PC-3 (cell line): ENCODE results near the gene AP5Z1. TPM values are rescaled to one million over a fixed set of nuclear protein-coding genes. Genes with fewer than 3 reads are reported as not detected.

ENCODE experiments used
- ATAC-seq: fragments of 200-7000 bp; cut with Tn5 transposase; 2 replicates; pipeline ENCODE4 v1.9.1; 2020; ENCODE audit warnings: mild to moderate bottlenecking, moderate library complexity
- BruUV-seq: library from RNA; stranded (reverse); fragments of 400-500 nt; replicated peaks from 2 replicates; lab custom pipeline; 2021; lab: Mats Ljungman, UMichigan
- CTCF ChIA-PET: fragments of 300-600 bp; sonication (Branson Sonifier 250); formaldehyde crosslinking; loops from one replicate; lab custom pipeline; 2022; ENCODE audit warnings: antibody characterized with exemption; lab: Charles Lee
- POLR2A ChIA-PET: fragments of 300-600 bp; sonication (Branson Sonifier 250); formaldehyde crosslinking; loops from one replicate; lab custom pipeline; 2022; ENCODE audit warnings: antibody characterized with exemption; ENCODE audit not compliant: unreplicated experiment; lab: Charles Lee
- DNase-seq: peaks from one replicate; pipeline ENCODE4 v3.0.0-alpha.2; 2015
- H2AFZ ChIP-seq: fragments of 300-600 bp; sonication (generic); 2 replicates; pipeline ENCODE4 v1.6.0; 2016; ENCODE audit warnings: antibody characterized with exemption, low read length
- H3F3A ChIP-seq: fragments of 300-600 bp; sonication (generic); one replicate; pipeline ENCODE4 v1.6.0; 2017; ENCODE audit warnings: antibody characterized with exemption, low read length, control low read depth, mild to moderate bottlenecking; ENCODE audit not compliant: unreplicated experiment
- H3K27ac ChIP-seq: fragments of 300-600 bp; sonication (generic); 2 replicates; pipeline ENCODE4 v1.5.1; 2016; ENCODE audit warnings: mild to moderate bottlenecking, low read length
- H3K27me3 ChIP-seq: fragments of 300-600 bp; sonication (generic); 2 replicates; pipeline ENCODE4 v1.6.1; 2016; ENCODE audit warnings: low read length, mixed read lengths
- H3K36me3 ChIP-seq: fragments of 300-600 bp; sonication (generic); 2 replicates; pipeline ENCODE4 v1.6.1; 2016; ENCODE audit warnings: low read depth, mixed run types, low read length, mixed read lengths
- H3K4me1 ChIP-seq: fragments of 300-600 bp; sonication (generic); 2 replicates; pipeline ENCODE4 v1.5.1; 2016; ENCODE audit warnings: low read length; ENCODE audit not compliant: insufficient read depth
- H3K4me2 ChIP-seq: fragments of 300-600 bp; sonication (generic); 2 replicates; pipeline ENCODE4 v1.6.0; 2016; ENCODE audit warnings: low read length
- H3K4me3 ChIP-seq: fragments of 300-600 bp; sonication (generic); 2 replicates; pipeline ENCODE4 v1.5.1; 2016; ENCODE audit warnings: mild to moderate bottlenecking, low read length, mixed read lengths
- H3K79me2 ChIP-seq: fragments of 300-600 bp; sonication (generic); 2 replicates; pipeline ENCODE4 v1.6.1; 2017; ENCODE audit warnings: low read length, mixed read lengths
- H3K9ac ChIP-seq: fragments of 300-600 bp; sonication (generic); 2 replicates; pipeline ENCODE4 v1.6.0; 2016; ENCODE audit warnings: mild to moderate bottlenecking, low read length
- H3K9me2 ChIP-seq: fragments of 300-600 bp; sonication (generic); replicated peaks from 2 replicates; pipeline ENCODE4 v1.6.1; 2016; ENCODE audit warnings: mixed run types, low read length, mixed read lengths
- H3K9me3 ChIP-seq: fragments of 300-600 bp; sonication (generic); 2 replicates; pipeline ENCODE4 v1.6.1; 2016; ENCODE audit warnings: low read length, mixed read lengths
- H4K20me1 ChIP-seq: fragments of 300-600 bp; sonication (generic); 2 replicates; pipeline ENCODE4 v1.6.1; 2016; ENCODE audit warnings: low read length, mixed read lengths
- CTCF ChIP-seq: fragments of 300-600 bp; sonication (generic); conservative IDR thresholded peaks from 2 replicates; pipeline ENCODE4 v1.5.1; 2017; ENCODE audit warnings: antibody characterized with exemption, low read depth, mild to moderate bottlenecking, low read length
- EZH2 ChIP-seq: fragments of 300-600 bp; sonication (generic); IDR thresholded peaks from one replicate; pipeline ENCODE4 v1.6.1; 2017; ENCODE audit warnings: antibody characterized with exemption, mild to moderate bottlenecking, low read length; ENCODE audit not compliant: unreplicated experiment
- EZH2phosphoT487 ChIP-seq: fragments of 300-600 bp; sonication (generic); IDR thresholded peaks from 2 replicates; pipeline ENCODE4 v1.6.1; 2018; ENCODE audit warnings: mild to moderate bottlenecking, antibody characterized with exemption, low read length, borderline replicate concordance
- intact Hi-C: fragments of 100-400 bp; cut with micrococcal nuclease; formaldehyde crosslinking; loops from 2 replicates; pipeline ENCODE4 v1.9.0; 2023
- microRNA-seq: library from miRNA; unstranded; fragments of <30 nt; microRNA quantifications from one replicate; pipeline ENCODE4 v1.1.0, GENCODE V29; 2020; ENCODE audit not compliant: unreplicated experiment
- total RNA-seq: library from RNA; depleted of rRNA; stranded (reverse); fragments of >200 nt; gene quantifications from 2 replicates; pipeline ENCODE4 v1.2.3, GENCODE V29; 2014; rRNA removed

AP5Z1 gene
- total RNA-seq, 1 experiment from 2014 or later = 36.6 TPM

DNA sequence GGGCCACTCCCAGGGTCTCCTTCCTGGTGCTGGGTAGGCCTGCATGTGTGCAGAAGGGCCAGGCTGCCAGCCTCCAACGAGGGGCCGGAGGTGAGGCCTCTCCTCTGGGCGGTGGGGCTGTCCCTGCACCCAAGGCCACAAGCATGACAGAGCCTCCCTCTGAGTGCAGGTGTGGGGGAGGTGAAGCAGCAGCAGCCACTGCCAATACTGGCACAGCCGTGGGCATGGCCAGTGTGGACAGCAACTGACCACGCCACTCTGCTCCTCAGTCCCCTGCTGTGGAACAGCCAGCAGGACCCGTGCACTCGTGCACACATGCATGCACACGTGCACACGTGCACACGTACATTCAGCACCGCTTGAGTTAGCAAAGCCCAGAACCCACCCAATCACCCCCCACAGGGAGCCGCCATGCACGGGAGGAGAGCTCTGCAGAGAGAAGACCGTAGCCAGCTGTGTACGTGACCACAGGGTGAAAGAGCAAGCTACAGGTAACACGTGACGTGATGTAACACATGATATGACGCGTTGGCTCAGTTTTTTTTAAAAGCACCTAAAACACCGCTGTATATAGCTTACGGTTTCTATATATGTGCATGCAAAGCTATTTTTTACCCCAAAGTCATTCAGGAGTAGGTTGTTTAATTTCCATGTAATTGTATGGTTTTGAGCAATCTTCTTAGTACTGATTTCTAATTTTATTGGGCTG, 63.4 kb downstream of the AP5Z1 start:
- Histone ChIP-seq H3K9me3 (no peaks in the 10 kb centered on the region), H3F3A (no peaks in the 10 kb centered on the region), H3K9me2 (no peaks in the 10 kb centered on the region), H2AFZ (no peak overlapping the region), H3K4me3 (no peak overlapping the region), H3K4me1 (no peaks in the 10 kb centered on the region), H3K9ac (no peak overlapping the region), H3K27ac (no peak overlapping the region), H3K27me3 (no peaks in the 10 kb centered on the region), H4K20me1 (no peaks in the 10 kb centered on the region), H3K79me2 (no peaks in the 10 kb centered on the region), H3K4me2 (no peak overlapping the region), H3K36me3 (no peaks in the 10 kb centered on the region)
- ChIA-PET POLR2A (no interaction called here), CTCF (no interaction called here)
- BruUV-seq = no TSS peak
- TF ChIP-seq CTCF (no peak), EZH2 (no peak), EZH2phosphoT487 (no peak)
- ATAC-seq (no peak), DNase-seq (no peak)
- intact Hi-C loops = no loop called here

- no TSS peak for BruUV-seq
- intact Hi-C loops = no loop called here
- no peak for TF ChIP-seq EZH2
- TF ChIP-seq EZH2phosphoT487 = no peak
- no peak for TF ChIP-seq CTCF
- no peaks in the 10 kb centered on the region for H3K4me1 ChIP-seq
- no peaks in the 10 kb centered on the region for H3K79me2 ChIP-seq
- no peak overlapping the region for H3K4me2 ChIP-seq
- ATAC-seq (no peak), DNase-seq (no peak)
- no peaks in the 10 kb centered on the region for H3K9me3 ChIP-seq
- no peaks in the 10 kb centered on the region for H3F3A ChIP-seq
- H3K4me3 ChIP-seq = no peak overlapping the region
- no peaks in the 10 kb centered on the region for H3K36me3 ChIP-seq
- H3K9ac ChIP-seq = no peak overlapping the region
- ChIA-PET CTCF (no interaction called here), POLR2A (no interaction called here)
- no peaks in the 10 kb centered on the region for H3K27me3 ChIP-seq
- no peak overlapping the region for H3K27ac ChIP-seq
- H4K20me1 ChIP-seq = no peaks in the 10 kb centered on the region
- H2AFZ ChIP-seq = no peak overlapping the region
- no peaks in the 10 kb centered on the region for H3K9me2 ChIP-seq
Measured at GRCh38 chr7:4840079-4840501, 64.7 kb downstream of the AP5Z1 start.

Small RNAs within 50 kb of the gene (microRNA-seq; reads per million reads assigned to microRNA genes)
- gene MIR4656 = not detected

Other genes with a start within 250 kb of the AP5Z1 start
- 13.2 and 22.8 TPM in 2 replicates for gene FOXK1, start 93.3 kb upstream of the AP5Z1 start, total RNA-seq
- gene PAPOLB, start 86.4 kb downstream of the AP5Z1 start, total RNA-seq = 0.29 and 0.40 TPM in 2 replicates
- gene RADIL, start 108.1 kb downstream of the AP5Z1 start, total RNA-seq = 5.6 and 9.3 TPM in 2 replicates
- gene MMD2, start 183.6 kb downstream of the AP5Z1 start, total RNA-seq = not detected in 2 replicates